SKM-1 (cell line): ENCODE measurements around the gene SCRN1.
"Not testable (repeated sequence)": the region's sequence is repeated elsewhere in the genome, so short reads cannot be mapped to it uniquely, and the experiment has no call there.

Experiments
- DNase-seq: peaks from one replicate; lab custom pipeline; 2025; ENCODE audit not compliant: unreplicated experiment; lab: John Stamatoyannopoulos, UW

The SCRN1 gene

GRCh38 chr7:29893351-29893965, 96.1 kb downstream of the SCRN1 start:
- DNase-seq = no peak

GRCh38 chr7:29892231-29892630, 97.4 kb downstream of the SCRN1 start:
- DNase-seq = no peak

DNA sequence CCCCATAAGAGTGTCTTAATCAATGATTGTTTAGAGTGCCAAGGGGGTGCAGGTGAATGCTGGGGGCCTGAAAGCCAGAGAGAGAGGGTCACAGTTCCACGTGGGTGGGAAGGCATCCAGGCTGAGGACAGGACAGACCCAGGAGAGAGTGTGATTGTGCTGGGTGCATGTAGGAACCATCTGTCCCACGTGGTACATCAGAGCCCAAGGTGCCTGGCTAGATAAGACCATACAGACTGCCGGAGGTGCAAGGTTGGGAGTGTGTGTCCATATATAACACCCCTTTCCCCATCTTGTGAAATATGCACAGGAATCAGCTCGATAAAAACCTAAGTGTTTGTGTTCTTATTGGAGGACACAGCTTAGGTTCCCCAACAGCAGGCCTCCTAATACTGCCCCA, 97.8 kb downstream of the SCRN1 start:
- DNase-seq = no peak

GRCh38 chr7:29890786-29891185, 98.8 kb downstream of the SCRN1 start:
- not testable (repeated sequence) for DNase-seq

DNA sequence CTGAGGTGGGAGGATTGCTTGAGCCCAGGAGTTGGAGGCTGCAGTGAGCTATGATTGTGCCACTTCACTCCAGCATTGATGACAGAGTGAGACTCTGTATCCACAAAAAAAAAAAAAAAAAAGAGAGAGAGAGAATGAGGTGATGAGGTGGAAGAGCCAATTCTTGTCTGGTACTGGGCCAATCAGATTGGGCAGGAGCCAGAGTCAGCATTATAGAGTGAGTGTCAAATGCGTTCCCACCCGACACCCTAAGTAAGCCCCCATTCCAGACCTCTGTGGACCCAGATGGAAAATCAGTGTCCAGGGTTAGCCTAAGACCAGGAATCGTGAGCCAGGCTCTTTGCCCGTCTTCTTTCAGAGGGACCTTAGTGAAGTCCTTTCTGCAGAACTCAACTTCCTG, 99.3 kb downstream of the SCRN1 start:
- no peak for DNase-seq

DNA sequence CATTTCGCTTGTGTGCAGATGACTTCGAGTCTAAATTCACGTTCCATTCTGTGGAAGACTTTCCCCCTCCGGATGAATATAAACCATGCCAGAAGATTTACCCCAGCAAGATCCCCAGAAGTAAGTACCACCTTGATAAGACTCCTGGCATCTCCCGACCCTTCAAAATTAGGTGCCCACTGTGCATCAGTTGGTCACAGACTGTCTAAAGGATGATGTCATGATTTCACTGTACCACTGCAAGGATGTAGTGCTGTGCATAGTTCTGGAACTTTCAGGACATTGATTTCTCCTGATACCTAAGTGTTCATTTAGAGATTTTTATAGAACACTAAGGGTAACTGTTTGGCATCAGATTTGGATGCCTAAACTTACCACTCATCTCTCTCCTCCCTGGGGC, 100.3 kb downstream of the SCRN1 start:
- no peak for DNase-seq

- no peak for DNase-seq
Observed at GRCh38 chr7:29888006-29888405, 101.6 kb downstream of the SCRN1 start.

GRCh38 chr7:29886827-29887226, 102.8 kb downstream of the SCRN1 start:
- no peak for DNase-seq

DNA sequence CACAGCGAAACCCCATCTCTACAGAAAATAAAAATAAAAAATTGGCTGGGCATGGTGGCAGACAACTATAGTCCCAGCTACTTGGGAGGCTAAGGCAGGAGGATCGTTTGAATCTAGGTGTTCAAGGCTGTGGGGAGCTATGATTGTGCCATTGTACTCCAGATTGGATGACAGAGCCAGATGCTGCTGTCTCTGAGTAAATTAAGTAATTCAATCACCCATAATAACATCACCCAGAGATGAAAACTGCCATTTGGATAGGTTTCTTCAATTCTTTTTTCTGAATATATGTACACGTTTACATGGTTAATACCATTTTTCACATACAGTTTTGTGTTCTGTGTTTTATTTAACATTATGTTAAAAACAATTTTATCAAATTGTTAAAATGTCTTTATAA, 104.0 kb downstream of the SCRN1 start:
- DNase-seq = no peak

GRCh38 chr7:29884399-29885272, 105.0 kb downstream of the SCRN1 start:
- no peak for DNase-seq

GRCh38 chr7:29883462-29884398, 105.9 kb downstream of the SCRN1 start:
- no peak for DNase-seq

GRCh38 chr7:29882481-29882880, 107.1 kb downstream of the SCRN1 start:
- DNase-seq = no peak

GRCh38 chr7:29881724-29882123, 107.9 kb downstream of the SCRN1 start:
- DNase-seq = no peak

DNA sequence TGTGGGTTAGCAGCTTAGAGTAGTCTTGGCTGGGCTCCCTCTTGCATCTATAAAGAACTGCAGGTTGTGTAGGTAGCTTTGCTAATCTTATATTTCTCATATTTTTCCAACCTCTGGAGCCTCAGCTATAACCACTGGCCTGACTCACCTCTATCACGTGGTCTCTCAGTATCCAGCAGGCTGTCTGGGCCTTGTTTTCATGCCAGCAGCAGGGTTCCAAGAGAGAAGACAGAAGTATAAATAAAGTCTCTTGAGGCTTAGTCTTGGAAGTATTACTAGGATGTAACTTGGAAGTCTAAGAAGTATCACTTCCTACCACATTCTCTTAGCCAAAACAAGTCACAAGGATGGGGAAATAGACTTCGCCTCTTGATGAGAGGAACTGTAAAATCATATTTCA, 110.0 kb downstream of the SCRN1 start:
- DNase-seq = no peak

DNA sequence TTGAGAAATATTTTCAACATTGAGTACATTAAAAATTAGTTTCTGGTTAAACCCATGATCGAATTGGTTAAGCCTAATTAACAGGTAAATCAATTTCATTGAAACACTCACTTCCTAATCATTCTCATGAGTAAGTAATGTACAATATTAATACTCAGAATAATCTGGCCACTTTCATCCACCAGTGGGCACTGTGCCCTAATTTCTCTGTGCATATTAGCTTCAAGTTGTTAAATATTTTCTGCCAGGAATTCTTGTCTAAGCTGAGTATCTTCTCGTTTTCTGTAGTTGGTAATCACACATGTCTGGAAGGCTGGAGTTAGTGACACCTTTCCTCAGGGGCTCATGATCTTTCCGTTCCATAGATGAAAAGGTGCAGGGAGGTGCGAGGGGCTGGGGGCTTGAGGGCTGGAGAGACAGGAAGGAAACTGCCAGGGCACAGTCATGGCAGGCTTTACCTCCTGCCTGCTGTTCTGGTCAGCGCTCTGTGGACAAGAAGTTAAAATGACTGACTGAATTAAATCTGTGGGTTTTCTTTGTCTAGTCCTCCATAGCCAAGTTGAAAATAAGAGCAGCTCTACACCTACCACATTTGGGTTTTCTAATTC, 111.4 kb downstream of the SCRN1 start:
- DNase-seq = no peak

GRCh38 chr7:29877196-29877595, 112.4 kb downstream of the SCRN1 start:
- DNase-seq = no peak

DNA sequence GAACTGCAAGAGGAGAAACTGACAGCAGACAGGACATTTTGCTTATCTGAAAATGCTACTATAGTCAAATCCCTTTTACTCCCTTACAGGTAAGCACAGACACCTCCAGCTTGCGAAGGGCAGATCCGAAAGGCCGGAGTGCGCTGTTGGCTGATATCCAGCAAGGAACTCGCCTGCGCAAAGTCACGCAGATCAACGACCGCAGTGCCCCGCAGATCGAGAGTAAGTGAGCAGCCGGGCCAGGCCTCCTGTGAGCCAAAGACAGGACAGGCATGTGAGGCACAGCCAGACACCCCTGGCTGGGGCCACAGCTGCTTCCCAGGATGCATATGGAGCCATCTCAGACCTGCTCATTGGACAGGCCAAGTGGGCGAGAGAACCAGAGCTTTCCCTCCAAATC, 113.9 kb downstream of the SCRN1 start:
- no peak for DNase-seq

DNA sequence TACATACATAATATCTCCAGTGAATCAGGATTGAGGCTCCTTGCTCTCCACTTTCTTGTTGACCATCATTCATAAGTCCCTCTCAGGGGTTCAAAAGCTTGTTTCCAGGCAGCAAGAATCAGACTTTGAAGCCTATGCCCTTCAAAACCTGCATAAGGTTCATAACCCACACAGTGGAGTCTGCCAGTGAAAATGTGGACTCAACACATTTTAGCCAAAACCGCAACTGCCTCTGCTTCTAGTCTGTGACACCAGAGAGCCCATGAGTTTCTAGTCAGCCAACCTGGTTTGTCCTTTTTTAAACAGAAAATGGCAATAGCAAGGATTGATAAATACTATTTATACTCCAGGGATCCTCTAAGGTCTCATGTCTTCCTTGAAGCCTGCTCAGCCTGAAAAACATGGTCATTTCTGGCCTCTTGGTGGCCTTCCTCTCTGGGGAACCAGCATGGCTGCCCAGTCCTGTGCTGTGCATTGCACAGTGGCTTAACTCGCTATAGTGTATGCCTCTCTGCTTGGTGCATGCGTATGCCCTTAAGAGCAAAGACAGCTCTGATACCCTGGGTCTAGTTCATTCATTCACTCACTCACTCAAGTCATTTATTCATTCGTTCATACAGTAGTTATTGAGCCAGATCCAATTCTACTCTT, 115.8 kb downstream of the SCRN1 start:
- DNase-seq = no peak

DNA sequence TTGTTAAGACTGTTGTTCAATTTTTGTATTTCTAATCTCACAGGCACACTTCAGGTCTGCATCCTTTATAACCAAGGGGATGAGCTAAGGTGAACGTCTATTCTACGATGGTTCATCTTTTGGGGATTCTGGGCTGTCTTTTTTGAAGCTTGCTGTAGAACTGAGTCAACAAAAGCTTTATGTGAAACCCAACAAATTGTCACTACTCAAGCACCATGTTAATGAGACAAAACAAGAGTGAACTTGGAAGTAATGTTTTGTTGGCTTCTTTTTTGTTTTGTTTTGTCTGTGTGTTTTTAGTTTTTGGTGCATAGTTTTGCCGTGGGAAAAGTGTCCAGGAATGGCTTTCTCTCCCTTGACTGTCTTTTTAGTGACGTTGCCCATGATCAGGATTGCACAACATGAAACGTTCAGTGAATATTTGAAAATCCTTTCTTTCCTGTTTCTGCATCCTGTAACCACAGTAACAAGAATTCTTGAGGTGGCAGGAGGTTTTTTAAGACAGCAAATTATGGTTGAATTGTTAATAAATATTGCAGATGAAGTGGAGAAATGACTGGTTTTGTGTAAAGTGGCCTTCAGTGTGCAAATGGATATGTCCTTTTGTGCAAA, 117.7 kb downstream of the SCRN1 start:
- DNase-seq = no peak
